Measurements from ENCODE around the gene TSSK1B. TPM values are rescaled to one million over a fixed set of nuclear protein-coding genes. Genes with fewer than 3 reads are reported as not detected.

Gene TSSK1B
- total and polyA plus RNA-seq, 2 of the 4 experiments (the other 2 are of a cell fraction): 0.03 to 0.18 TPM

- Histone ChIP-seq H3K14ac (replicated peaks; ENCODE audit: low read depth, low read length) (no peak overlapping the region), H3K4ac (ENCODE audit: low read depth, low read length) (no peak overlapping the region), H4K20me1 (ENCODE audit: insufficient read depth, low read length) (no peaks in the 10 kb centered on the region), H3K23ac (ENCODE audit: low read depth, low read length) (no peak overlapping the region), H4K5ac (ENCODE audit: low read depth, low read length) (no peak overlapping the region), H3K56ac (ENCODE audit: extremely low read depth, insufficient read depth, low read length) (no peak overlapping the region), H3K79me1 (ENCODE audit: low read depth in 1 of 2, low read length in 2 of 2) (no peaks in the 10 kb centered on the region), H3K9me1 (ENCODE audit: insufficient read depth, low read length) (no peaks in the 10 kb centered on the region), H4K91ac (ENCODE audit: insufficient read depth, low read depth, low read length) (no peak overlapping the region), H2AFZ (replicated peaks; ENCODE audit: low read length, poor library complexity) (no peak overlapping the region), H3K9ac (ENCODE audit: low read depth, low read length) (no peak overlapping the region), H3K18ac (ENCODE audit: low read depth, low read length) (no peak overlapping the region), H2BK20ac (ENCODE audit: low read depth, low read length) (no peak overlapping the region), H3K27me3 (ENCODE audit: control insufficient read depth, insufficient read depth, low read length) (no peaks in the 10 kb centered on the region), H3K9me3 (ENCODE audit: control insufficient read depth, insufficient read depth, low read length) (no peaks in the 10 kb centered on the region), H2BK5ac (ENCODE audit: low read depth, low read length, poor library complexity, severe bottlenecking) (no peak overlapping the region), H3K4me1 (ENCODE audit: control insufficient read depth, insufficient read depth, low read length) (peaks cover 2% of the 10 kb centered on the region; the same call in 1 of the 2 replicates), H2BK120ac (ENCODE audit: low read depth, low read length) (no peak overlapping the region), H3K4me3 (ENCODE audit: insufficient read depth, low read depth, low read length) (no peak overlapping the region), H3K27ac (ENCODE audit: insufficient read depth, low read length) (no peak overlapping the region), H3K36me3 (ENCODE audit: control insufficient read depth, insufficient read depth, low read length) (peaks cover 2% of the 10 kb centered on the region; the same call in 1 of the 2 replicates), H2AK5ac (ENCODE audit: low read depth, low read length) (no peak overlapping the region), H2AK9ac (replicated peaks; ENCODE audit: low read depth, low read length, poor library complexity) (no peak overlapping the region), H4K8ac (ENCODE audit: low read depth in 2 of 2, low read length in 2 of 2) (no peak overlapping the region), H2BK15ac (ENCODE audit: low read depth, low read length) (no peak overlapping the region), H3K4me2 (ENCODE audit: low read depth, low read length) (no peak overlapping the region)
- dilution Hi-C loops (cut with HindIII; ENCODE audit: low sequenced_read_pairs, unreplicated experiment) (no loop called here), intact Hi-C loops (cut with micrococcal nuclease) (no loop called here), in situ Hi-C loops (cut with MboI; ENCODE audit: low sequenced_read_pairs) (no loop called here)
- no TSS peak for BruUV-seq (replicated peaks)
- ATAC-seq (ENCODE audit: low read depth) (no peak), DNase-seq (no peak)
- ChIA-PET CTCF (no interaction called here), POLR2A (ENCODE audit: unreplicated experiment) (no interaction called here)
- WGBS, 2 experiments (ENCODE audit: extremely low coverage in 2 of 2, insufficient read length in 1 of 2): no CpG with 5 or more reads among the region's 3 CpGs
- TF ChIP-seq MAFK (IDR thresholded peaks at IDR 0.05; ENCODE audit: low read depth, low read length) (no peak), ELK1 (IDR thresholded peaks at IDR 0.05; ENCODE audit: borderline replicate concordance, low read depth, low read length) (no peak), BHLHE40 (IDR thresholded peaks at IDR 0.05; ENCODE audit: low read depth, low read length) (no peak), USF2 (IDR thresholded peaks at IDR 0.05; ENCODE audit: low read depth, low read length) (no peak), MXI1 (IDR thresholded peaks at IDR 0.05; ENCODE audit: borderline replicate concordance, low read depth, low read length) (no peak), CHD1 (IDR thresholded peaks at IDR 0.05; ENCODE audit: low read depth, low read length) (no peak), RAD21 (IDR thresholded peaks at IDR 0.05; ENCODE audit: low read length) (no peak), CTCF (conservative IDR thresholded peaks at IDR 0.05; ENCODE audit: low read depth, low read length) (no peak), NFE2L2 (IDR thresholded peaks at IDR 0.05; ENCODE audit: low read depth, low read length) (no peak), CEBPB (IDR thresholded peaks at IDR 0.05; ENCODE audit: low read depth, low read length) (no peak), RFX5 (IDR thresholded peaks at IDR 0.05; ENCODE audit: low read depth, low read length) (no peak), POLR2A (IDR thresholded peaks at IDR 0.05; ENCODE audit: low read depth, low read length) (no peak), SMC3 (IDR thresholded peaks at IDR 0.05; ENCODE audit: low read depth, low read length) (no peak), MAZ (IDR thresholded peaks at IDR 0.05; ENCODE audit: borderline replicate concordance, low read depth, low read length) (no peak), RCOR1 (IDR thresholded peaks at IDR 0.05; ENCODE audit: insufficient replicate concordance, low read length) (no peak), FOS (IDR thresholded peaks at IDR 0.05; ENCODE audit: low read depth, low read length) (no peak)
Observed at GRCh38 chr5:113448252-113448651, 13.5 kb upstream of the TSSK1B start.
